ENCODE results near the gene KIF17. TPM values are rescaled to one million over a fixed set of nuclear protein-coding genes. Genes with fewer than 3 reads are reported as not detected.

The KIF17 gene
- total RNA-seq, 1 donor from 2014 or later, result 2.2 TPM

DNA sequence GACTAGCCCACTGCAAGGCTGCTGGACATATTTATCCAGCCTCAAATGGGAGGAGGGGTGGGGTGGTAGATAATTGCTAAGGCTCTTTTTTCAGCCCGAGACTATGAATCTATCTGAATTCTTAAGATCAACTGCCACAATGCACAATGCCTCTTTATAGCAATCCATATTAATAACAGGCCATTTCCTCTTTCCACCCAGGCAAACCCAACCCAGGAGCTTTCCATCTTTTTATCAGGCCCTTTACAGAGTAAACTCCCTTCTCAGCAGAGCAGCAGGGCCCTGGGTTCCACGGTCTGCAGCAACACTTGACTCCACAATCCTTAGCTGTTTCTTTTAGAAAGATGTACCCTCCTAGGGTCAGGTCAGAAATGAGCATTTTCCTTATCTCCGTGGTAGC is 57.4 kb downstream of the KIF17 start:
- H3K9me3 Mint-ChIP-seq (ENCODE audit: unreplicated experiment), result no peaks in the 10 kb centered on the region
- H3K4me2 ChIP-seq (ENCODE audit: low read length), result peak overlapping the region; percentile 99
- H3K79me2 ChIP-seq (ENCODE audit: insufficient read depth, low read length), result peaks cover 59% of the 10 kb centered on the region
- FAIRE-seq (no peak), DNase-seq (ENCODE audit: low read depth) (no peak)
- peak overlapping the region; percentile 54 for H3K27ac ChIP-seq (ENCODE audit: low read depth, low read length)
- peak overlapping the region; percentile 81 for H2AFZ ChIP-seq (ENCODE audit: low read depth, low read length)
- no peaks in the 10 kb centered on the region for H3K27me3 Mint-ChIP-seq (ENCODE audit: low read depth, unreplicated experiment)
- H3K4me3 Mint-ChIP-seq (ENCODE audit: unreplicated experiment), result peak overlapping the region; percentile 92
- peak overlapping the region; percentile 93 for H3K9ac ChIP-seq (ENCODE audit: low read length)
- H3K36me3 Mint-ChIP-seq (ENCODE audit: low read depth, unreplicated experiment), result peaks cover 11% of the 10 kb centered on the region
- no peak for TF ChIP-seq EZH2 (IDR thresholded peaks at IDR 0.05; ENCODE audit: insufficient read depth, low read length)
- TF ChIP-seq, protein P1, sequence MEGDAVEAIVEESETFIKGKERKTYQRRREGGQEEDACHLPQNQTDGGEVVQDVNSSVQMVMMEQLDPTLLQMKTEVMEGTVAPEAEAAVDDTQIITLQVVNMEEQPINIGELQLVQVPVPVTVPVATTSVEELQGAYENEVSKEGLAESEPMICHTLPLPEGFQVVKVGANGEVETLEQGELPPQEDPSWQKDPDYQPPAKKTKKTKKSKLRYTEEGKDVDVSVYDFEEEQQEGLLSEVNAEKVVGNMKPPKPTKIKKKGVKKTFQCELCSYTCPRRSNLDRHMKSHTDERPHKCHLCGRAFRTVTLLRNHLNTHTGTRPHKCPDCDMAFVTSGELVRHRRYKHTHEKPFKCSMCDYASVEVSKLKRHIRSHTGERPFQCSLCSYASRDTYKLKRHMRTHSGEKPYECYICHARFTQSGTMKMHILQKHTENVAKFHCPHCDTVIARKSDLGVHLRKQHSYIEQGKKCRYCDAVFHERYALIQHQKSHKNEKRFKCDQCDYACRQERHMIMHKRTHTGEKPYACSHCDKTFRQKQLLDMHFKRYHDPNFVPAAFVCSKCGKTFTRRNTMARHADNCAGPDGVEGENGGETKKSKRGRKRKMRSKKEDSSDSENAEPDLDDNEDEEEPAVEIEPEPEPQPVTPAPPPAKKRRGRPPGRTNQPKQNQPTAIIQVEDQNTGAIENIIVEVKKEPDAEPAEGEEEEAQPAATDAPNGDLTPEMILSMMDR (IDR thresholded peaks at IDR 0.05; ENCODE audit: insufficient read depth, low read depth, low read length), result no peak
- H3K4me1 Mint-ChIP-seq (ENCODE audit: low read depth, unreplicated experiment), result peaks cover 1% of the 10 kb centered on the region
- peaks cover 51% of the 10 kb centered on the region for H4K20me1 ChIP-seq (ENCODE audit: insufficient read depth, low read length)
- no peaks in the 10 kb centered on the region for H3K9me3 ChIP-seq (ENCODE audit: insufficient read depth, low read depth, low read length)
- no peaks in the 10 kb centered on the region for H3K27me3 ChIP-seq (ENCODE audit: insufficient read depth, low read length)
- H3K27ac Mint-ChIP-seq (ENCODE audit: unreplicated experiment), result peak overlapping the region; percentile 13
- H3K4me1 ChIP-seq (ENCODE audit: insufficient read depth, low read length), result peaks cover 13% of the 10 kb centered on the region
- peak overlapping the region; percentile 92 for H3K4me3 ChIP-seq (ENCODE audit: insufficient read depth, low read depth, low read length)
- H3K36me3 ChIP-seq (ENCODE audit: insufficient read depth, low read length), result peaks cover 18% of the 10 kb centered on the region

DNA sequence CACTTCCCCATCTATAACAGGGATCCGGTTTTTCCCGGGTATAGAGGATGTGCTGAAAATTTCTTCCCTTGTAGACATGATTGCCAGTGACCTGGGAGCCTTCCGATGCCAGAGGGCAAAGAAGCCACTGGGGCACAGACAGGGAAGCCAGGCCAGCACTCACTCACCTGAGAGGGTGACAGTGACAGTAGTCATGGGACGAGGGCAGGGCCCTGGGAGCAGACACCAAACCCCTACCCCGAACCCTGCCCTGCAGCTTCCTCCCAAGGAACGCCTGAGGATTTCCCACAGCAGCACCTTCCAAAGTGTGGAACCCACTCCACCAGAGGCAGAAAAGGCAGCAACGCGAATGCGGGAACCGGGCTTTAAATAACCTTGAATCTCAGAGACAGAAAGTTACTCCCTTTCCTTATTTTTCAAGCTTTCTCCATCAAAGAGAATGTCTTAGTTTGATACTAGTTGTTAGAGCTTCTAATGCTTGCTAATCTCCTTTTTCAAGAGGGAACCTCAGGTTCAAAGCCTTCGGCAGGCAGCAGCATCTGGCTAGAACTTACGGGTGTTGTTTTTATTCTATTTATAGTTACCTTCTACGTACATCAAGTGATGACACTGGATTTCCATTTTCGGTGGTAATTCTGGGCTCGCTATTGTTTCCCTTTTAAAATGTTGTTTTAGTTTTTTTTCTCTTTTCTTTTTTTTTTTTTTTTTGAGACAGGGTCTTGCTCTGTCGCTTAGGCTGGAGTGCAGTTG is 59.5 kb downstream of the KIF17 start:
- Mint-ChIP-seq H3K27me3 (ENCODE audit: low read depth, unreplicated experiment) (no peaks in the 10 kb centered on the region), H3K27ac (ENCODE audit: unreplicated experiment) (no peak overlapping the region), H3K4me1 (ENCODE audit: low read depth, unreplicated experiment) (peaks cover 1% of the 10 kb centered on the region), H3K36me3 (ENCODE audit: low read depth, unreplicated experiment) (peaks cover 14% of the 10 kb centered on the region), H3K9me3 (ENCODE audit: unreplicated experiment) (no peaks in the 10 kb centered on the region), H3K4me3 (ENCODE audit: unreplicated experiment) (no peak overlapping the region)
- H3K79me2 ChIP-seq (ENCODE audit: insufficient read depth, low read length), result peaks cover 61% of the 10 kb centered on the region
- FAIRE-seq, result no peak
- peaks cover 28% of the 10 kb centered on the region for H3K36me3 ChIP-seq (ENCODE audit: insufficient read depth, low read length)
- TF ChIP-seq, protein P1 (IDR thresholded peaks at IDR 0.05; ENCODE audit: insufficient read depth, low read depth, low read length), result no peak
- no peak for TF ChIP-seq EZH2 (IDR thresholded peaks at IDR 0.05; ENCODE audit: insufficient read depth, low read length)
- H3K4me3 ChIP-seq (ENCODE audit: insufficient read depth, low read depth, low read length), result no peak overlapping the region
- no peaks in the 10 kb centered on the region for H3K27me3 ChIP-seq (ENCODE audit: insufficient read depth, low read length)
- peaks cover 68% of the 10 kb centered on the region for H4K20me1 ChIP-seq (ENCODE audit: insufficient read depth, low read length)
- no peak for DNase-seq (ENCODE audit: low read depth)
- H3K9me3 ChIP-seq (ENCODE audit: insufficient read depth, low read depth, low read length), result no peaks in the 10 kb centered on the region
- H3K9ac ChIP-seq (ENCODE audit: low read length), result no peak overlapping the region
- peaks cover 13% of the 10 kb centered on the region for H3K4me1 ChIP-seq (ENCODE audit: insufficient read depth, low read length)
- H3K27ac ChIP-seq (ENCODE audit: low read depth, low read length), result no peak overlapping the region
- no peak overlapping the region for H3K4me2 ChIP-seq (ENCODE audit: low read length)
- H2AFZ ChIP-seq (ENCODE audit: low read depth, low read length), result no peak overlapping the region

DNA sequence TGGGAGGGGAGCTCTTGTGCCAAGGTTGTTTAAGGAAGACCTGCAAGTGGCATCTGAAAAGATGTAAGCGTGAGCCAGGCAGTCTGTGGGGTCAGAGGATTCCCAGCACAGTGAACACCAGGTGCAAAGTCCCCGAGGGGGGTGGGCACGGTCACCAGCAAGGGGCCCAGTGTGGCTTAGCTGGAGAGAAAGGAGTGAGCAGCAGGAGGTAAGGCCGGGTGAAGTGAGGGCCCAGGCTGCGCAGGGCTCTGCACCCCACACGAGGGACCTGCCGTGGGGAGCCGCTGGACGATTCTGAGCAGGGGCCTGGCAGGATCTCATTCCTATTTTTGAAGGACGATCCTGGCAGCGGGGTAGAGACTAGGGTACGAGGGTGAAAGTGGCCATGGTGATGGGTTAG is 60.8 kb downstream of the KIF17 start:
- peaks cover 42% of the 10 kb centered on the region for H3K36me3 ChIP-seq (ENCODE audit: insufficient read depth, low read length)
- Mint-ChIP-seq H3K27me3 (ENCODE audit: low read depth, unreplicated experiment) (no peaks in the 10 kb centered on the region), H3K27ac (ENCODE audit: unreplicated experiment) (no peak overlapping the region), H3K4me3 (ENCODE audit: unreplicated experiment) (no peak overlapping the region), H3K4me1 (ENCODE audit: low read depth, unreplicated experiment) (peaks cover 1% of the 10 kb centered on the region), H3K36me3 (ENCODE audit: low read depth, unreplicated experiment) (peaks cover 17% of the 10 kb centered on the region), H3K9me3 (ENCODE audit: unreplicated experiment) (no peaks in the 10 kb centered on the region)
- H3K27ac ChIP-seq (ENCODE audit: low read depth, low read length), result no peak overlapping the region
- peaks cover 61% of the 10 kb centered on the region for H3K79me2 ChIP-seq (ENCODE audit: insufficient read depth, low read length)
- no peaks in the 10 kb centered on the region for H3K9me3 ChIP-seq (ENCODE audit: insufficient read depth, low read depth, low read length)
- H3K4me1 ChIP-seq (ENCODE audit: insufficient read depth, low read length), result peaks cover 12% of the 10 kb centered on the region
- FAIRE-seq (no peak), DNase-seq (ENCODE audit: low read depth) (no peak)
- peaks cover 74% of the 10 kb centered on the region for H4K20me1 ChIP-seq (ENCODE audit: insufficient read depth, low read length)
- H2AFZ ChIP-seq (ENCODE audit: low read depth, low read length), result no peak overlapping the region
- no peaks in the 10 kb centered on the region for H3K27me3 ChIP-seq (ENCODE audit: insufficient read depth, low read length)
- H3K4me3 ChIP-seq (ENCODE audit: insufficient read depth, low read depth, low read length), result no peak overlapping the region
- no peak overlapping the region for H3K4me2 ChIP-seq (ENCODE audit: low read length)
- TF ChIP-seq, protein P1 (IDR thresholded peaks at IDR 0.05; ENCODE audit: insufficient read depth, low read depth, low read length), result no peak
- TF ChIP-seq EZH2 (IDR thresholded peaks at IDR 0.05; ENCODE audit: insufficient read depth, low read length), result no peak
- no peak overlapping the region for H3K9ac ChIP-seq (ENCODE audit: low read length)
